Stimulated activated naive CD8-positive, alpha-beta T cell treated with anti-CD3 and anti-CD28 coated beads, Interleukin-15, Interleukin-2, amounts not matched to agents 100 U/mL and 50 U/mL, for 24 hours (primary cell): Measurements from ENCODE around the gene SNPH.
"Not testable (repeated sequence)": the region's sequence is repeated elsewhere in the genome, so short reads cannot be mapped to it uniquely, and the experiment has no call there.

Experiments used
- ATAC-seq: fragments of 150-1000 bp; cut with Tn5 transposase; one replicate; pipeline ENCODE4 v1.10.0; 2021
- DNase-seq: peaks from one replicate; pipeline ENCODE4 v3.0.0; 2021

SNPH gene

GRCh38 chr20:1266167-1266973, at the start of gene SNPH:
TSS of gene SNPH (plus strand) at chr20:1266294. CDS start at chr20:1296240, 29,946 bp downstream.
- peak; percentile 75 for DNase-seq

GRCh38 chr20:1216527-1217427, 49.3 kb upstream of the SNPH start:
- DNase-seq, result not testable (repeated sequence)

More at GRCh38 chr20:1266167-1266973, at the start of gene SNPH:
- ATAC-seq, result peak; percentile 90

GRCh38 chr20:1222750-1223149, 43.3 kb upstream of the SNPH start:
- ATAC-seq, DNase-seq: not testable (repeated sequence)

More at GRCh38 chr20:1216527-1217427, 49.3 kb upstream of the SNPH start:
- not testable (repeated sequence) for ATAC-seq

GRCh38 chr20:1224205-1224890, 41.7 kb upstream of the SNPH start:
- no peak for DNase-seq
- no peak for ATAC-seq

- DNase-seq, result no peak
- peak; percentile 47 for ATAC-seq
Measured at GRCh38 chr20:1225263-1225782, 40.8 kb upstream of the SNPH start.

GRCh38 chr20:1225783-1226654, 40.1 kb upstream of the SNPH start, which contains the start of gene RAD21L1:
TSS of gene RAD21L1 (plus strand) at chr20:1226044. CDS start at chr20:1228454, 2,410 bp downstream.
- ATAC-seq, result peak; percentile 84

GRCh38 chr20:1229541-1229940, 36.6 kb upstream of the SNPH start:
- ATAC-seq, result no peak
- no peak for DNase-seq

More at GRCh38 chr20:1225783-1226654, 40.1 kb upstream of the SNPH start, which contains the start of gene RAD21L1:
- peak; percentile 84 for DNase-seq

- DNase-seq (no peak), ATAC-seq (no peak)
Measured at GRCh38 chr20:1232286-1233111, 33.6 kb upstream of the SNPH start.

- no peak for ATAC-seq
- no peak for DNase-seq
Measured at GRCh38 chr20:1240549-1240948, 25.5 kb upstream of the SNPH start.

GRCh38 chr20:1241456-1241855, 24.6 kb upstream of the SNPH start:
- DNase-seq, result no peak
- no peak for ATAC-seq

GRCh38 chr20:1242099-1242498, 24.0 kb upstream of the SNPH start:
- no peak for ATAC-seq
- DNase-seq, result no peak

- ATAC-seq (no peak), DNase-seq (no peak)
Measured at GRCh38 chr20:1242530-1242929, 23.6 kb upstream of the SNPH start.

GRCh38 chr20:1245578-1245977, 20.5 kb upstream of the SNPH start:
- DNase-seq, result no peak
- ATAC-seq, result no peak

- ATAC-seq (no peak), DNase-seq (no peak)
Measured at GRCh38 chr20:1247689-1248088, 18.4 kb upstream of the SNPH start.

GRCh38 chr20:1250282-1250681, 15.8 kb upstream of the SNPH start:
- ATAC-seq, DNase-seq: not testable (repeated sequence)

- ATAC-seq (no peak), DNase-seq (no peak)
Measured at GRCh38 chr20:1252416-1252815, 13.7 kb upstream of the SNPH start.

GRCh38 chr20:1254254-1254653, 11.8 kb upstream of the SNPH start:
- ATAC-seq, result no peak
- no peak for DNase-seq

GRCh38 chr20:1255675-1256074, 10.4 kb upstream of the SNPH start:
- ATAC-seq (no peak), DNase-seq (no peak)

GRCh38 chr20:1263853-1264252, 2.2 kb upstream of the SNPH start:
- ATAC-seq, result no peak
- no peak for DNase-seq

GRCh38 chr20:1264727-1265126, 1.4 kb upstream of the SNPH start:
- no peak for ATAC-seq
- no peak for DNase-seq
